Pulmonary artery endothelial cell (primary cell): ENCODE results near the gene CLEC16A. TPM values are rescaled to one million over a fixed set of nuclear protein-coding genes. Genes with fewer than 3 reads are reported as not detected.

ENCODE experiments used
- DNase-seq: peaks from one replicate; pipeline ENCODE4 v3.0.0-alpha.2; 2011; ENCODE audit warnings: low read depth, low spot score
- total RNA-seq: library from RNA; depleted of rRNA; stranded (reverse); fragments of >200 nt; gene quantifications from 2 replicates; pipeline ENCODE4 v1.2.3, GENCODE V29; 2014

Gene CLEC16A
- total RNA-seq, 1 donor from 2014 or later: 13.0 TPM

DNA sequence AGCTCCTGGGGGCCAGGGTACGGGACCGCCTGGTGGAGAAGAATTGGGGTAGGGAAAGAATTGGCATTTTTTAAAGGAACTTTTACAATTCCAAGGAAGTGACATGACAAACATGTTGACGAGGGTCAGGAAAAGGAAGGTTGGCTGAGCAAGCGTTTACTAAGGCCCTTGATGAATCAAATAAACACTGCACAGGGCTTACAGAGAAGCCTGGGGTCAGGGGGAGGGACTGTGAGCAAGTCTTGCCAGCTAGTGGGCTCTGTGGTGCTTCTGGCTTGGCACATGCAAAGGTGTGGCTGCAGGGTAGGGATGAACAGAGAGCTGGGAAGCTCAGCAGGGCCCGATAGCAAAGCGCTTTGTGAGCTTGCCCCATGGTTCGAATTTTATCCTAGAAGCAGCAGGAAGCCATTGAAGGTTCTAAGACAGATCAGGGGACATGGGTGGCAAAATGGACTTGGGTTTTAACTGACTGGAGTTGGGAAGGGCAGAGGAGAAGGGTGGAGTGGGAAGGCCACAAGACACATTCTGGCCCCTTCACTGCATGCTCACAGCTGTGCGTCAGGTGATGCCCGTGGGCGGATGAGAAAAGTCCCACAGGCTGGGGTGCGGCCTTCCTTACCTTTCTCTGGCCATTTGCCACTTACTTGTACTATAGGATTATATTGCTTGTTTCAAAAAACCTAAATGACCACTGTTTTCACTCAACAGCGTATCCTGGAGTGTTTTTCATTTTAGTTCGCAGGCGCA is 193.8 kb downstream of the CLEC16A start:
- no peak for DNase-seq

DNA sequence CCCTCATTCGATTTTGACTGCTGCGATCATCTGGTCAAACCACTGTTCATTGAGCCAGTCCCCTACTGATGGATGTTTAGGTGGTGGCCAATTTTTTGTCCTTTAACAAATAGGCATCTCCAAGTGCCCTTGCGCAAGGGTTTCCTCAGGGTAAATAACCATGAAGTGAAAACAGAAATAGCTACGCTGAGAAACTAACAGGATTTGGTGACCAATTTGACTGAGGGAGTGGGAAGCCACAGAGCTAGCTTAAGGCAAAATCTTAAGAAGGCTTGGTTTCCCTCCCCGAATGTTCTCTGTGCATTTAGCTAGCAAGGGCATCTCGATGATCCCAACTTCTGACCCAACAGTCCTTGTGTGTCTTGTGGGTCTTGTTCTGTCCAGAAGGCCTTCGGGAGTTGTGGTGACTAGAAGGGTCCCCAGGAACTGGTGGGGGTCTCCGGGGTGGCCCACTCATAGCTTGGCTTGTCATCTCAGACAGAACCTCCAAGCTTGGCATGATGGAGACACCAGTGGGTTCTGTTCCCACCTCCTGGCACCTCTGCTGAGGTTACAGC is 194.5 kb downstream of the CLEC16A start:
- no peak for DNase-seq

DNA sequence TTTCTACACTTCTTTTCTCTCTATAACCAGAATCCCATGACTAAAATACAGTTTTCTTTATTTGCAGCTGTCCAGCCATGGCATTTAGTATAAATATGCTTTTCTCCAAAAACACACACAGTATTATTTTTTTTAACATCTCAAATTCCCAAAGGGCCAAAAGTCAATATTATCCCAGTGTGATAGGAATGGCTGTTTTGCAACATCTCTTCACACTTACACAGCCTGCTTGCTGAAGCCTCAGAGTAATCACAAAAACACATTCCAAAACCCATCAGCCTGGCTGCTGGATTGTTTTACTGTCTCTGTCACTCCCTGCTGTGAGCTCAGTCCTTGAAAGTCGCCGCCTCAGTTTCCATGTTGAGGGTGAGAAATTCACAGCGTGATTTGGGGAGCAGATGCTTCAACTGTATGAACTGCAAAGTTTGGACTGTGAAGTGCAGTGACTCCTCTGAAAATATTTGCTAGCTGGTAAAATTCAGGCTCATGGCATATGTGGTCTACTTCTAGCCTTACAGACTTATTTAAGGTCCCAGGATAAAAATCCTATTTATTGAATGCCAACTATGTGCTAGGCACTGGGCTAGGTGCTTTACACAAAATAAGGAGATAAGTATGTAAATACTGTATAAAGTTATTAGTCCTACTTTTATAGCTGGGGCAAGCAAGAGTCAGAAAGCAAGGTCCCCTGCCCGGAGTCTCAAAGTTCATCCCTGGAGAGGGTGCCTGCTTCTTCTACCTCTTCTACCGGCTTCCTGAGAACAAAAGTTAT is 195.1 kb downstream of the CLEC16A start:
- DNase-seq: no peak

DNA sequence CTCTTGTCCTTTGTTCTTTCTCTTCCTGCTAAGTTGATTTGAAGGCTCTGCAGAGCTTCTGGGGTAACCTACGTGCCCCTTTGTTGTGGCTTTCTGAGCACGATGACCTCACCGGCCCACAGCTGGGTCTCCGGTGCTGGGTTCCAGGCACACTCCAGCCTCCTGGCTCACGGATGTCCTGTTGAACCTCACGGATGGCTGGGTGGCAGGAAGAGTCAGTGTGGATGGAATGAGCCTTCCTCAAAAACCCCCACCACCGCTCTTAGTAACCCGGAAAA is 195.7 kb downstream of the CLEC16A start:
- no peak for DNase-seq

DNA sequence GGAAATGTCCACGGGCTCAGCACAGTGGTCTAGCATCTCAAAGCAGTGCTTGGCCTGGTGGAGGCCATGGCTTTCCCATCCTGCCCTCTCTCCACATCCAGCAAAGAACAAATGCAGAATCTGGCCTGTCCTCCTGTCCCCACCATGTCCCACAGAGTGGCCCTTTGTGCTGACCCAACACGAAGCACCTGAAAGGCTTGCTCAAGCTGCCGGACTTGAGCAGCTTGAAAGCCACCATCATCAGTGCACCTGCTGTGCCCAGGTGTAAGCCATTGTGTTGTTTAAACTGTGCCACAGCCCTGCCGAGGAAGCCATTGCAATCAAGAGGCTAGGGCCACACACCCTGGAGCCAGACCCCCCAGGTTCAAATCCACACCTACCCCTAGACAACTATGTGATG is 196.1 kb downstream of the CLEC16A start:
- DNase-seq: no peak

DNA sequence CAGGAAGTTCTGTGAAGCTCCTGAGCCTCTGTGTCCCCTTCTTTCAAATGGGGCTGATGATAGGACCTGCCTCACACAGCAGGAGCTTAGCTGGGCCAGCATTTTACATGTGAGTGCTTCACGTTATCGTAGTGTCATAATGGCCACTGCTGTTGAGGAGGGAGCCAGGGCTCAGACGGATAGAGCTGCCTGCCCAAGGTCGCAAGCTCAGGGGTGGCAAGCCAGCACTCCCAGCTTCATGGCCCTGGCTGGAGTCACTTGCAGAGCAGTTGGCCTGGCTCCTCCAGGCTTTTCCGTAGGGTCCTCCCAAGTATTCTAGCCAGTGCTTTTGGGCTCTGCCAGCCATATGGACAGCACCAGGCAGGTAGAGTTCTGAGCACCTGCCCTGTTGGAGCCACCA is 196.5 kb downstream of the CLEC16A start:
- no peak for DNase-seq

DNA sequence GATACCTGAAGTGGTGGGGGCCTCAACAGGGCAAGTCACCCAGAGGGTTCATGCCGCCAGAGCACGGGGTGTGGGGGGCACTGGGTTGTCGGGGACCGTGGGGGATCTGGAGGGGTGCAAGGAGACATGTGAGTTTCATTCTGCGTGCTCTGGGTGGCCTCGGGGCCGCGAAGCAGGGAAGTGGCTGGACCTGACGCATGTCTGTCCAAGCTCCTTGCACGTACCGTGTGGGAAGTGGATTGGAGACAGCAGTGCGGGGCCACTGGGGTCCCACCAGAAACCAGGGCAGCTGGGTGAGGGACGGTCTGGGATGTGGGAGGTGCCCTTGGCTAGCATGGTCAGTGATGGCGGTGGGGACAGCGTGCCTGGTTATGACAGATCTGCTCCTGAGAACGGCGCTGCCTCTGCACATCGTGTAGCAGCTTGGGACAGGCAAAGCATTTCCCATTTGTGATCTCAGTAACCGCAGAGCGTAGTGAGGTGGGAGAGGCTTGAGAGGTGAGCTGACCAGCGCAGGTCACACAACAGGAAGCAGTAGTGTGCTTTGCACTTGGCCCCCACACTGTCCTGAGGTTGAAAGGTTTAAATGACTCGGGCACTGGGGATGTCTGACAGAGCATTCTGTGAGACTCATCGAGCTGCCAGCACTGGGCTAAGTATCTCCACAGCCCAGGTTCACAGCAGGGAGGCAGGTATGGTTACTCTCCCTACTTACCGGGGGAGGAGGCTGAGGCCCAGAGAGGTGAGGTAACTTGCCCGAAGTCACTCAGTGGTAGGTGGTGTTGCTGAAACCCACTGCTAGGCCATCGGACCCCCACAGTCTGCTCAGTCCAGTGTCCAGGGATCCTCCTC is 197.3 kb downstream of the CLEC16A start:
- no peak for DNase-seq

DNA sequence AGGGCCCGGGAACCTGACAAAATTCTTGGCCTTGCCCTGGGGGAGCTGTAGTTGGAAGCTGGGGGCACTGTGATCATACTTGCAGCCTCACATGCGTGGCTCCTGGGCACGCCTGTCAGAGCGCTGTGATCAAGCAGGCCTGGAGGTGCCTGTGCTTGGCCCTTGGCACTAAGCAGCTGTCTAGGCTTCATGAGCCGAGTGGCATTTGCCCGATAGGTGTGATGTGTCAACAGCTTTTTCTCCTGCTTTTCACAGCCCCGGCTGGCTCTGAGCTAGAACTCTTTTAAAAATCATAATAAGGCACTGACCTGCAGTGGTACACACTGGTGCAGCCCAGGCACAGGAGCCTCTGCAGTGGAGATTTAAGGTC is 197.9 kb downstream of the CLEC16A start:
- DNase-seq: no peak

DNA sequence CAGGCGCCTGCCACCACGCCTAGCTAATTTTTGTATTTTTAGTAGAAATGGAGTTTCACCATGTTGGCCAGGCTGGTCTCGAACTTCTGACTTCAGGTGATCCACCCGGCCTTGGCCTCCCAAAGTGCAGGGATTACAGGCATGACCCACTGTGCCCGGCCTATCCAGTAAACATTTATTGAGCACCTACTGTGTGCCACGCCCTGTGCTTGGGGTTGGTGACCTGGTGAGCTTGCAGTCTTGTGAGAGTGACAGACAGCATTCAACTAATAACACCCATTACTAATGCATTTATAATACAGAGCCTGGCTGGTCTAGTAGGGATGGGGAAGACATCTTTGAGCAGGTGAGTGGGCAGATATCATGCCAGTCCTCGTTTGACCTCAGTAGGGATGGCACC is 198.6 kb downstream of the CLEC16A start:
- no peak for DNase-seq

DNA sequence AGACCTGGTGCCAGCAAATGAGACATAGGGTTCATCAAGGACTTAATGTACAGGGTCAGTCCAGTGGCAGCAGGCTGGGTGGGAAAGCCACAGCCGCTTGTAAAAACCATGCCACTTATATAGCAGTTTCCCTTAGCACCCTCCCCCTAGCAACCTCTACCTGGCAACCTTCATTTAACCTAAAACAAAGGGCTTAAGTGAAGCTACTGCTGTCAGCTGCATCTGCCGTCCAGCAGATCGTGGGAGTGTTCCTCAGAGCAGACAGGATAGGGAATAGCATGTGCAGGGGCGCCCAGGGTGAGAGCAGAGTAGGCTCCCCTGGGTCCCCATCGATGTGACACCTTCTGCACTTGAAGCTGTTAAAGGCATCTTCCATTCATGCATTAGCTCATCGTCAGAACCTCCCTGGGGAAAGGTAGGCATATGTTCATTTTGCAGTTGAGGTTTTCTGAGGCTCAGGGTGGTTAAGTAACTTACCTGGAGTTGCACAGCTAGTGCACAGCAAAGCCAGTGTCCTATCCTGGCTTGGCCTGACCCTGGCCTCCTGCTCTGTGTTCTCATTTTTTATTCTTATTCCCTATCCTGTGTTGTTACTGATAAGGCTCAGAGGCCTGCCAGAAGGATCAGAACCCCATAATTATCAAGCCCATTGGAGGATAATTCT is 199.1 kb downstream of the CLEC16A start:
- DNase-seq: no peak

DNA sequence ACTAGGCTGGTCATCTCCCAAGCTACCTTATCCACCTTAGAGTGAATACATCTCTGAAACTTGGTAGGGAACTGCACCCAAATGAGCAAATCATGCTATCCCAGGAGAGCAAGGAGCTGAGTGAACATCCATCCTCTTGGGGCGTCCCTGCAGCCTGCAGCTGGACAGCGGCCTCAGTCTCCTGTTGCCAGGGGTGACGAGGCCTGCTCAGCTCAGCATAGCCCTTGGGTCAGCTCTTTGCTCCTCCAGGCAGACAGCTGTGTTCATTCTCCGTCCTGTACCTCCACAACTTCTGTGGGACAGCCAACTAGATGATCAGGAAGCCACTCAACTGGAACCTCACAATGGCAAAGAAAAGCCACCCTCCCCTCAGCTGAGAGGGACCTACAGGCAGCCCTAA is 199.8 kb downstream of the CLEC16A start:
- no peak for DNase-seq

DNA sequence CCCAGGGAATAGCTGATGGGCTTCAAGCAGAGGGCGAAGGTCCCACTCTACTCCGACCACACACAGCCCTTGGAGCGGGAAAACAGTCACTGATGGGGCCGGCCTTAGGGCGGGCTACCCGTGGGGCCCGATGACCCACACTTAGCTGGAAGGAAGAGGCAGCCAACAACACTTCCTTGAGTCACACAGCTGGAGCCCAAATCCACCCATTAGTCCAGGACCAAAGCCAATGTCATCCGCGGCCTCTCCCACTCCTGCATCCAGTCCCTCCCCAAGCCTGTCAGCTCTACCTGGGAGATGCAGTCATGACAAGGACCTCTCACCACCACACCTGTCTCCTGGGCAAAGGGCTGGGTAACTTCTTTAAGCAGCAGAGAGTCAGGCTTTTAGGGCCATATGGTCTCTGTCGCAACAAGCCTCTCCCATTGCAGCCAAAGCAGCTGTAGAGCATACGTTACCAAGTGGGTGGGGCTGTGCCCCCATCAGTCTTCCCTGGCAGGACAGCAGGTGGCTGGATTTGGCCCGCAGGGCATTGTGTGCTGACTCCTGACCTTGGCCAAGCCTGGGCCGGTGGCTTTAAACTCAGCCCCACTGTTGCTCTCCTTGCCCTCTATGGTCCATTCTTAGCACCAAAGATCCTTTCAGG is 200.9 kb downstream of the CLEC16A start:
- DNase-seq: no peak

DNA sequence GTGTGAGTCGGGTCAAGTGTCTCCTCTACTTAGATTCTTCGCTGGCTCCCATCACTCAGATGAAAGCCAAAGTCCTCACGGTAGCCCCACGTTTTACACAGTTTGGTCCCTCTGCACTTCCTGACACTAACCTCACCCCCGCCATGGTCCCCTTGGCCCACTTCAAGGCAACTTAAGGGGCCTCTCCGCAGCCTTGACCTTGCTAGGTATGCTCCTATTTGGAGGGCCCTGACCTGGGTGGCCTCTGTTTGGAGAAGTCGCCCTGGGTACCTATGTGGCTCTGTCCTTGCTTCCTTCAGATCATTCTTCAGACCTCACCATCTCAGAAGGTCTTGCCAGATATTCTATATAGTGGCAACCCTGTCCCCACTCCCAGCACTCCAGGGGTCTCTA is 201.5 kb downstream of the CLEC16A start:
- no peak for DNase-seq

DNA sequence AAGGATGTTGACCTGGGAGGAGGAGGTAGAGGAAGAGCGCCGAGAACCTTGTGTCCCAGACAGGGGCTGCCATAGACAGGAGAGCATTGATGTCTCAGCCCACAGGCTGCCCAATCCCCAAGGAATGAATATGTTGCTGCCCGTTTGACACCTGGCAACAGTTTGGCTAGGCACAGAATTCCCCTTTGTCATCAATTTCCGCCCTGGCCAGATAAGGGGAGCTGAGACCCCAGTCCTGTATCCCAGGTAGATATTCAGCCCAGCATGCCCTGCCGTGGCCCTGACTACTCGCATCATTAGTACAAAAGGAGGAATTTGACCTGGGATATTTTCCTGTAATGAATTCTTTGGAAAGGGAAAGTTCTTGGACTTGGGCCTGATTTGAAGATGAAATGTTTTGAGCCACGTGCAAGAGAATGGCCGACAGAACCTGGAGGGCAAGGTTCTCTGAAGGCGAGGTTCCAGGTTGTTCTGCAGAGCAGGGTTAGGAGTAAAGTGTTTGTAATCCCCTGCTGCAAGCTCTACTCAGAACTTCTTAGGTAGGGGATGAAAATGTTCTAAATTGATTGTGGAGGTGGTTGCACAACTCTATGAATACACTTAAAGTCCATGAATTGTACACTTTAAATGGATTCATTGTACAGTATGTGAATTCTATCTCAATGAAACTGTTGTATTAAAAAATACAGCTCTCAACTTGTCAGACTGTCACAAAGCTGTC is 202.8 kb downstream of the CLEC16A start:
- no peak for DNase-seq

DNA sequence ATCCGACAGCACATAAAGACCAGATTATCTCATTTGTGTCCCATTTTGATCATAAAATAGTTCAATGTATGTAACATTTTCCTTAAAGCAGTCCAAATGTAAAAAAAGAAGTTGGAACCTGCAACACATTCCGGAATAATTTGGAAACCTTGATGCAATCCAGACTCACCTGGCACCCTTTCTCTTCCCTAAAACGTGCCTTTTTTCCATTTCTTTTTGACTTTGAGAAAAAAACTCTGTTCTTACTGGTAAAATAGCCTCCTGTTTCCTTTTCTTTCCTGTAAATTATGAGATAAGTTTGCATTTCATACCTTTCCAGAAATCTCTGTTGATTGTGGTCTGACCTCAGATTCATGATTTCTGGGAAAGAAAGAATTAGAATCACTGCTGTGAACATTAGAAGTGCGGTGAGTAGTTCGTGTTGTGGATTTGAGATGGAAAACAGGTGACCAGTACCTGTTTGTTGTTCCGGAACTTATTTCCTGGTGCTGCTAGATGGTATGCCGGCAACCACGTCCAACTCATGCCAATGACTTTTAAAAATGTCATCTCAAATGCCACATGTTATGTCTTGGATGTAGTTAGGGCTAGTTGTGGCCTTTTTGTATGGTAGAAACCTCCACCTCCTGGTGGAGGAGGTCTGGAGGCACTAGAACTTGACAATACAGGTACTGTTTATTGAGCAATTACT is 203.5 kb downstream of the CLEC16A start:
- DNase-seq: no peak

DNA sequence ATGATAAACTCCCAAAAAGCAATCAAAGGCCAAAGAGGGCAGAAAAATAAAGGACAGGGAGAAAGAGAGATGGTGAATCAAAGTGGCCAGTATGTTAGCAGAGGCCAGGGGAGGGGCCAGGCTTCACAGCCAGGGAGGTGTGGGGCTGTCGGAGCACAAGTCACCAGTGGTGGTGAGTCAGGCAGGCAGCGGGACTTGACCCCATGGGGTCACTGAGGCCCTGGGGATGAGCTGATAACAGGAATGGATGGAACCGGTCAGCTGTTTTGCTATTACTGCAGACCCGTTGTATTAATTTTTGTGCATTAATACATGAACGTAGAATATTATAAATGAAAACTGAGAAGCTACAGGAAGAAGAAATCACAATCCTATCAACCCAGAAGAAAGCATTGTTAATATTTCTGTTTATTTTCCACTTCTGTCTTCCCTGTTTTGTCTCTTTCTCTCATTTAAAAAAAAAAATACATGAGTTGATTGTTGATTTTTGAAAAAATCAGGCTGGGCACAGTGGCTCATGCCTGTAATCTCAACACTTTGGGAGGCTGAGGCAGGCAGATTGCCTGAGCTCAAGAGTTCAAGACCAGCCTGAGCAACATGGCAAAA is 204.8 kb downstream of the CLEC16A start:
- no peak for DNase-seq

DNA sequence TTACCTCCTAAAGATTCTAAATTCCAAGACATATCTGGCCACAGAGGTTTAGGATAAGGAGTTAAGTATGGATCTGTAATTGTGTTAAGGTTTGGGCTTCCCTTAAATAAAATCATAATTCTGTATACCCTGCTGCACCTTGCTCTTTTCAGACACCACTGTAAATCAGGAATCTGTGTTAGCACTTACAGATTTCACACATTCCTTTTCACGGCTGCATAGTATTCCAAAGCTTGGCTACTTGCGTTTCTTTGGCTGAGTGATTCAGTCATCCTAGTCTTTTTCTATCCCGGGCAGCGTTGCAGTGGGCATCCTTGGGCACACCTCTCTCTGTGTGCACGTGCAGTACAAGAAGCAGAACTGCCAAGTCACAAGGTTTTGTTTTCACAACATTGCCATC is 205.8 kb downstream of the CLEC16A start:
- DNase-seq: no peak

DNA sequence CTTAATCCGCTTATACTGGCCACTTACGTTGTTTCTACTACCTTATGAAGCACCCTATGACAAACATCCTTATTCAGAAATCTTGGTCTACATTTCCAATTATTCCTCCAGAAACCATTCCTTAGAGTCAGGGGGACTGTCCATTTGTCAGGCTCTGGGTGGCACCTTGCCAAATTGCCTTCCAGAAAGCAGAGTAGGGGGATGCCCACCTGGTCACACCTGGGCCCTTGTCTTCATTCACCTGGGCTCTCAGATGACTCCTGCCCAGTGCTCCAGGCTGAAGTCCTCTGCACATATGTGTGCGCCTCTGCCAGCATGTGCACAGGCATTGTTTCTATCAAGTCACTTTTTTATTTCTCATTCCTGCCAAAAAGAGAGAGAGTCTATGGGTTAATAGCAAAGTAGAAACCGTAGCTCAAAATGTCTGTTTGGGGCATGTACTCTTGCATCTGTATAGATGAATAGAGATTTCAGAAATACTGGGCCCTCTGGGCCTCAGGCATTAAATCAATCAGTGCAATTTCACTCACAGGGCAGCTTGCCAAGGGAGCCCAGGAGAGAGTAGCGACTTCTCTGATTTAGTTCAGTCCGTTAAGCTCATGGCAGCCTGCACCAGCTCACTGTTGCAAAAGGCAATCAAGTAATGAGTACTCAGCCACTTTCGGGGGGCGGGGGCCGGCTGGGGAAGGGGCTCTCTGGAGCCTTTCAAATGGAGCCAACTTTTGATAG is 207.0 kb downstream of the CLEC16A start:
- no peak for DNase-seq
